Left hindlimb (tissue), 1 donor: Measurements from ENCODE around the gene CEP85L.
A peak's percentile ranks its signal among the peaks of the same experiment; 100 is the strongest.

ENCODE experiments used
- DNase-seq: peaks from one replicate; pipeline ENCODE4 v3.0.0-alpha.2; 2018

Gene CEP85L

DNA sequence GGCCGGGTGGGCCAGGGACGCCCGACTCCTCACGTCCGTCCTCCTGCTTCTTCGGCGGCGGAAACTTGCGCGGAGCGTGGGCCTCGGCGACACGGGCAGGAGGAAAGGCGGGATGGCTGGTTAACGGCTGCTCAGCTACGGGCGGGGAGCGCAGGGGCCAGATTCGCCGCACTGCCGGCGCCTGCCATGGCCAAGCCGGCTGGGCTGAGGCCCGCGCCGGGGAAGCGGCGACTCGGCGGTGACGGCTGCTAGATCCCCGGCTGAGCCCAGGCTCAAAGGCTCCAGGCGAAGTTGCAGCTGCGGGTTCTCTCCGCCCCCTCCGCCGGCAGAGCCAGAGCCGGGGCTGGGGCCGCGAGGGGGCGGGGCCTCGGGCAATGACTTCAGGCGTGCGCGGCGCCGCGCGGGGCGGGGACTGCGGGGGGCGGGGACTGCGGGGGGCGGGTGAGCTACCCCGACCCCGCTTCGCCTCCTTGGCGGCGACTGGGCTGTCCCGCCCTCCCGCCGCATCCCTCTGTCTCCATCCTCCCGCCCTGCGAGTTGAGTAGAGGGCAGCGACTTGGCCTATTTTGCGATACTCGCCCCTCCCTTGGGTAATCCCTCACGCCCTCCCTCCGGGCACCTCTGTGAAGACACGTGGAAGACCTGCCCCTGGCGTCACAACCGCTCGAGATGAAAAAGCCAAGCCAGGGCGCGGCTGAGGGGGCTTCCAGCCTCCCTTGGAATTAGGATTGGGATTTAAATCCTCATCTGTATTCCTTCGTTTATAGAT, at the start of gene CEP85L:
Gene CEP85L (minus strand): TSS at position 310 of the 769 bp plus-strand sequence. CDS start 322 bp downstream, outside the sequence.
- peak; percentile 95 for DNase-seq

DNA sequence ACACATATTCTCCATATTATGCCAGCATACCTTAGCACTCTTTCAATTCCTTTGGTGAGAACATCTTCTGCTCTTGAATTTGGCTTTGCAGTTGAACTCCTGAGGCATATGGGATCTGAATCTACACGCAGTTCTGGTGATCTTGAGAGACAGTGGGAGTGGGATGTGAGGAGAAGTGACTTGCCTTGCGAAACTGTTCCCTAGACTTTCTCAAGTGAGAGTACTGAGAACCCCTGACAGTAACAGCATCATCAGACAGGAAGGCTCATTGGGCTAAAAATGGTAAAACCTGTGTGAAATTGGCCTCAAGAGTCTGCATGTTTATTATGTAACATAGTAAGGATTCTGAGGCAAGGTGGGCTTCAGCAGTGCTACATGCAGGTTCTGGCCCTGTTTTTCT, 49.1 kb upstream of the CEP85L start:
- DNase-seq = no peak

DNA sequence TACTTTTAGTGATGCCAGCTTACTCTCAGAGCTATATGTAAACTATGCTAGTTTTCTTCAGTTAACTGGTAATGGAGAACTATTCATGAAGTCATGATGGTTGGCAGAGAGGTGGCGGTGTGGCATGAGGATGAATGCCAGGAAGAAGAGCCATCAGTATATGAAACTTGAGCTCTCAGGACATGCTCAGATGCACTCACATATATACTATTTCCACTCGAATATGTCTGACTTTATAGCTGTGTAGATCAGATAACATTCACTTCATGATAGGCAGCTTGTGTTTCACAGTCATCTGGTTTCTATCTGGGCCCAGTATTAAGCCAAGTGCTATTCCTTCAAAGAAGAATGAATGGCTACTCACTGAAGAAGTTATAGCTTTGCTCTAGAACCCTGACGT, 46.2 kb upstream of the CEP85L start:
- no peak for DNase-seq

DNA sequence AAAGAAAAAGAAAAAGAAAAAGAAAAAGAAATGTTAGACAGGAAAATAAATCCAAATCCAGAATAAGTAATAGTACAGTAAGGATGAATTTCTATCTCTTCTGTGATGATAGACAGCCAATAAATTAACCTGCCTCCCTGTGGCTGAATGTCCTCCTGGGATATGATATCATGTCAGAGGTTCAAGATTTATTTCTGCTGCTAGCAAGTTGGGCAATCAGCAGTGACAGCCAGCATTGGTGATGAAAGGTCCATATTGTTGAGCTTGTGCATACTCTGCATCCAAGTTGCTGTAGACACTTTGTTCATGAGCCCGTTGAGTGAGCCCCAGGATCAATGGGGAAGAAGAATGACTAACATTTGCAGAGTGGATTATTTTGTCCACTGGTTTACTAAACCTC, 44.9 kb upstream of the CEP85L start:
- no peak for DNase-seq

DNA sequence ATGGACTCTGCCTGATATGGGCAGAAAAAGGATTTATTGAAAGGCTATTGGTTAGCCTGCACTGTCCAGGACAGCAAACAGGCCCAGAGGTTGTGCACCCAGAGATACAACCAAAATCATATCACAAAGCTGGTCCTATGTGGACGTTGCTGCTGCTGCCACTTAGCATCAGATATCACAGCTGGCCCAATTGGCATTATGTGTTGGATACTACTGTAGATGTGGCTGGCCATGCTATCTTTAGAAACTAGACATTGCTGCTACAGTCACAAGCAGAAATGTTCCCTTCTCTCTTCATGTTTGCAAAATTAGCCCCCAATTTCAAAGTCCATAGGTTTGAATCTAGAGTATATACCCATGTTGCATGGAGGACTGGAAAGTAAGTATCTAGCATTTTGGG, 42.2 kb upstream of the CEP85L start:
- no peak for DNase-seq

DNA sequence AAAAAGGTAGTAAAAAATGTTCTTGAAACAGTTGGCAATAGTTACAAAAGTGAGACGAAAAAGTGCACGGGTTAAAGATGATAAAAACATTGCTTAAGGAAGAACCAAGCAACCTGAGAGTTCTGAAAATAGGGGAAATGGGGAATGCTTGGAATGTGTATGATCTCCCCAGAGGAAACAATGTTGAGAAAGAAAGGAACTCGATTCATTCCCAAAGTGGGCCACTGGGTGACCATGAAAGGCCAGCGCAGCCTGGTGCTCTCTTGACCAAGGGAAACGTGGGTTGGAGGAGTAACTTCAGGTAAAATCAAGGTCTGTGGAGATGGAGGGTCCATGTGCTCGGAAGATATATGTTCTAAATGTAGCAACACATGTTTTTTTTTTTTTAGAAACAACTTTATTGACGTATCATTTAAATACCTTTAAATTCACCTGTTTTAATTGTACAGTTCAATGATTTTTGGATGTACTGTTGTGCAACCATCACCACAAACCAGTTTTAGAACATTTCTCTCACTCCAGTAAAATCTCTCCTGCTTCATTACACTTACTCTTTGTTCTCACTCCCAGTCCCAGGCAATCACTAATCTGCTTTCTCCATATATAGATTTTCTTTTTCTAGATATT, 34.5 kb upstream of the CEP85L start:
- DNase-seq = no peak

DNA sequence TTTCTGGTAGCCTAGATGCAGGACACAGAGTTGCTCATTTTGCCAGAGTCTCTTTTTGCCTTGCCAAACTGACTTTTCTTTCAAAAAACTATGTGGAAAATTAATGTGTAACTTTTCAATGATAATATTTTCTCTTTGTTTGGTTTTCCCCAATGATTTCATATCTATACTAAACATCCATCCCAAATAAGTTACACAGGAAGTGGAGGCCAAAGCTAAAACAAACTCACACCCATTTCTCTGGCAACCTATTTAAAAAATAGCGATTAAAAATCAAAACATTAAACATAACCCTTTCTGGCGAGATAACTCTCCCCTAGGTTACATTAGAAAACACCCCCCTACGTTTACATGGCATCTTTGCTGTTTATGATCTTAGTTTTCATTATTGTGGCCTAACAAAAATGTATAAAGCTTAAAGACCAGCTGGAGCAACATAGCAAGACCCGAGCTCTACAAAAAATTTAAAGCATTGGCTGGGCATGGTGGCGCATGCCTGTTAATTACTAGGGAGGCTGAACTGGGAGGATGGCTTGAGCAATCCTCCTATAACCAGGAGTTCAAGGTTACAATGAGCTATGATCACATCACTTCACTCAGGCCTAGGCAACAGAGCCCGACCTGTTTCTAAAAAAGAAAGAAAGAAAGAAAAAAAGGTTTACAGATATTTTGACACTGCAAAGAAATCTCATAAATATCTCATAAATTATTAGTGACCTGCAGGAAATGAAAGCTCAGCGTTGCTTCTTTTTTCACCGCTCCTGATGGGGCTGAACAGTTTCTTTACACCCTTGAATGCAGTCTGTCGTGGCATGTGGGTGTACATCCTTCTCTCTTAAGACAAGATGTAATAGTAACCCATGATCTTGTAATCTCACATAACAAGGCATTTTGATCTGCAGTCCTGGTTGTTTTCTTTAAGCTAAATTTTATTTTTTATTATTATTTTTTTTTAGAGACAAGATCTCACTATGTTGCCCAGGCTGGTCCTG, 32.8 kb upstream of the CEP85L start:
- DNase-seq = no peak

DNA sequence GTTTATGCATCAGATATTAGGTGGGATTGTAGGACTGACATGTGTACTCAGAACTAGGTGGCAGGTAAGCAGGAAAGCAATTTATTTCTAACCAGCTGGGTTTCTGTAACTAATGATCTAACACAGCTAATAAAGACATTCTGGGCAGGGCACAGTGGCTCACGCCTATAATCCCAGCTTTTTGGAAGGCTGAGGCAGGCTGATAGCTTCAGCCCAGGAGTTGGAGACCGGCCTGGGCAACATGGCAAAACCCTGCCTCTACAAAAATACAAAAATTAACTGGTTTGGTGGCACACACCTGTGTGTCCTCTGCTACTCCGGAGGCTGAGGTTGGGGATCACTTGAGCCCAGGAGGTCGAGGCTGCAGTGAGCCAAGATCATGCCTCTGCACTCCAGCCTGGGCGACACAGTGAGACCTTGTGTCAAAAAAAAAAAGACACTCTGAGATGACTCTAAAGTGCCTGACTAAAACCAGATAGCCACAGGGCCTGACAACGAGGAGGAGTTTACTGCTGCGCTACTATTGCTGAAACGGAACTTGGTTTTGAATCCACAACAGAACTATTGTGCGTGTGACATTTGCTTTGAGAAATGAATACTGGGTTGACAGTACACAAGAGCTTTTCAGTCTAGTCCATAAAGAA, 29.2 kb upstream of the CEP85L start:
- no peak for DNase-seq

DNA sequence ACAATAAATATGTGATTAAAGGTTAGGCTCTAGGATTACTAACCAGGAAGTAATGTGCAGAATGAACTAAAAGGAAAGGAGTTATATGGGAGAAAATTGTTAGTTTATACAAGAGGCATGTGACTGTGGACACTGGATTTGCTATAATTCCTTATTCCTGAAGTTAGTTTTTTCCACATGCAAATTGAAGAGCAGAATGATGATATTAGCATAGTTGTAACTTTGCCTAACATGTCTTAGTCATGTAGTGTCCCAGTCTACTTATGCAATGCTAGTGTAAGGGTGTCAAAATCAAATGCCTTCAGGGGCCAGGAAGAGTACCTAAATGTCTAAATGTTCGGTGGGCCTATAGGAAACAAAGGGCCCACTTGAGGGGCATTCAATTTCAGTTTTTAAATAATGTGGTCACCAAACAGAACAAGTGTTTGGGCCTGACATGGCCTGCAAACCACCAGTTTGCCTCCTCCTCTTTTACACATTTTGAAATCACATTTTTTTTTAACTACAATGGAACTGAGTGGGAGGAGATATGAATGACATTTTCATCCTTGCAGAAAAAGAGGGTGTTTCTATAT, 28.0 kb upstream of the CEP85L start:
- no peak for DNase-seq

DNA sequence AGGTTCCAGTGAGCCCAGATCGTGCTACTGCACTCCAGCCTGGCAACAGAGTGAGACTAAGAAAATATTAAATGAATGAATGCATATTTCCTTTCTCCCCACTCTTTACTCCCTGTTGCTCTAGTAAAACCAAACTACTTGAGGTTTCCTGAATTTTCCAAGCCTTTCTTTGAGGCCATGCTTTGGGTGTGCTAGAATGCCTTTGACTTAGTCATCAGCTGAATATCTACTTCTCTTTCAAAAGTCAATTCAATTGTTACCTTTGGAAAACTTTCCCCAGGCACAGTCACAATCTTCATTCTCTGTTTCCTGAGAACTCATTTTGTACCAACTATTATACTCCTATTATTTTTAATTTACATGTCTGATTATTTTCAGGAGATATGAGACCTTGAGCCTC, 27.5 kb upstream of the CEP85L start:
- no peak for DNase-seq

DNA sequence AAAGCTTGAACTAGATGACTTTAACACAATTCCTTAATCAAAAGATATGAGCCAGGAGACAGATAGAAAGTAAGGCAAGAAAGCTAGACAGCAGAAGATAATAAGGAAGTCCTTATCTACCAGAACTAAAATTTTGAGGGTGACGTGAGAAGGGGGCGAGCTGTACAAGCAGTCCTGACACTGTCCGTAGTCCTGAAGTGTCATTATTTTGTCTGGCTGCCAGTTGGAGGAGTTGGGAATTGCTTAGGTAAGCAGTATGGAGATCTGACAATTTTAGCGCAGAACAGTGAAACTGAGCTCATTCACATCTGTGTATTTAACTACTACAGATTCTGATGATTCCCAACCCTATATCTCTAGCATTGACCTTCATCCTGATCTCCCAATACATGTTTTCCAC, 25.8 kb upstream of the CEP85L start:
- DNase-seq = no peak

DNA sequence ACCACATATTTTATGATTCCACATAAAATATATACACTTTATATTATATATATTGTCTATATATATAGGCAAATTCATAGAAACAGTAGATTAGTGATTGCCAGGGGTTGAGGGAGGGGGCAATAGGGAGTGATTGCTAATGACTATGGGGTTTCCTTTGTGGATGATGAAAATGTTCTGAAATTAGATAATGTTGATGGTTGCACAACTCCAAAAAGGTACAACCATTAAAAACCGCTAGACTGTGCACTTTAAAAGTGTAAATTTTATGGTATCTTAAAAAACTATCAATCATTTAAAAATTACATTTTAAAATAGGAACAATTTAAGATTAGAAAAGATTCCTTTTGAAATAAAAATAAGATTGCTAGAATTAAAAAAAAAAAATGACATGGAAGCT, 23.8 kb upstream of the CEP85L start:
- no peak for DNase-seq

DNA sequence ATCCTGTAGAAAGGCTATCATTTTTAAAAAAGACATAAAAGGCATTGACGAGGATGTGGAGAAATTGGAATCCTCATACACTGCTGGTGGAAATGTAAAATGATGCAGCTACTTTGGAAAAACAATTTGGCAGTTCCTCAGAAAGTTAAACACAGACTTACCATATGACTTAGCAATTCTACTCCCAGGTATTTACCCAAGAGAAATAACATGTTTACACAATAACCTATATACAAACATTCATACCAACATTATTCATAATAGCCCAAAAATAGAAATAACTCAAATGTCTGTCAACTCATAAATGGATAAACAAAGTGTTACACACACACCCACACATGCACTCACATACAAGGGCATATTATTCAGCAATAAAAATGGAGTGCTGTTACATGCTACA, 23.4 kb upstream of the CEP85L start:
- no peak for DNase-seq

DNA sequence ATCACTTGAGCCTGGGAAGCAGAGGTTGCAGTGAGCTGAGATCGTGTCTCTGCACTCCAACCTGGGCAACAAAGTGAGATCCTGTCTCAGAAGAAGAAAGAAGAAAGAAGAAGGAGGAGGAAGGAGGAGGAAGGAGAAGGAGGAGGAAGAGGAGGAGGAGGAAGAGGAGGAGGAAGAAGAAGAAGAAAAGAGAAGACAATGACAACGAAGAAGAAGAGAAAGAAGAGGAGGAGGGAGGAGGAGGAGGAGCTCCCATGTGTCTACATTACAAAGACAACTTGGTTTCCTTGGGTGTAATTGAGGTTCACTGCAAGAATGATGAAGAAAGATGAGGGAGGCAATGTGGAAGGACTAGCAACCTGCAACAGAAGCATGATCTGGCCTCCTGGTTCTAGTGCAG, 21.3 kb upstream of the CEP85L start:
- DNase-seq = no peak

DNA sequence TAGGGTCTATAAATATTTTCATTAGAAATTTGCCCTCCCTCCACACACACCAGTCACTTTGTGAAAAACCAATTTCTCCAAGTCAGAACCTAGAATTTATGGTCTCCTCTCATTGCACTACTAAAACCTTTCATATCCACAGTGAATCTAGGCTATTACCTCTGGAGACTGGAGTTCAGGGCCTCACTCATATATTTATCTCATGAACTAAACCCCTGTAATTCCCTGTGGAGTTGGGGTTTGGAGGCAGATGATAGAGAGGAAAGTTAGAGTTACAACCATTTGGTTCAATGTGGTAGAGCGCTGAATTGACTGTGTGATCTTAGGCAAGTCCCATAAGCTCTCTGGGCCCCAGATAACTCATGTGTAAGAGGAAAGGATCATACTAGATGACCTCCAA, 18.2 kb upstream of the CEP85L start:
- DNase-seq = no peak

DNA sequence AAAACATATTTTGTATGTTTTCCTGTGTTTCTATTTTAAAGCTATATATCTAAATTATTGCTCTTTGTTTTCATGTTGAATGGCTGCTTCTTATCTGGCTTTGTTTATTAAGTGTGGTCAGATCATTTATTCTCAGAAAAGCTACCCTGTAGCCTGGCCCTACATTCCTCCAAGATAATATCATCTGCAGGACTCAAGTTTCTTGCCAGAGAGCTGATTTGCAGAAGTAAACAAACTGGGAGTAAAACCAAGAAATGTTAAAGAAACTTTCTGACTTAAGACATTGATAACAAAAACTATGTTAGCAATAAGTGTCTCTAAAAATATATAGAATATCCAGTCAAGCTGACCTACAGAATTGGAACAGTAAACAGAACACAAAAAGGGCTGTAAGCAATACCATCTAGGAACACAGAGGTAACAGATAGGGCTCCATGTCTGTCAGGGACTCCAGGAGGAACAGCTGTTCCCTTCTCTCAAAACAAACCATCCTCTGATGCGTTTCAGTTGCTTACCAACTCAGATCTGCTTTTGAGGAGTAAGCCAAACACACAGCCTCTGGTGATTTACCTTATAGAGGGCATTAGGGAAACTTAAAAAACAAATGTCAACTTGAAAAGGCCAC, 17.5 kb upstream of the CEP85L start:
- no peak for DNase-seq

DNA sequence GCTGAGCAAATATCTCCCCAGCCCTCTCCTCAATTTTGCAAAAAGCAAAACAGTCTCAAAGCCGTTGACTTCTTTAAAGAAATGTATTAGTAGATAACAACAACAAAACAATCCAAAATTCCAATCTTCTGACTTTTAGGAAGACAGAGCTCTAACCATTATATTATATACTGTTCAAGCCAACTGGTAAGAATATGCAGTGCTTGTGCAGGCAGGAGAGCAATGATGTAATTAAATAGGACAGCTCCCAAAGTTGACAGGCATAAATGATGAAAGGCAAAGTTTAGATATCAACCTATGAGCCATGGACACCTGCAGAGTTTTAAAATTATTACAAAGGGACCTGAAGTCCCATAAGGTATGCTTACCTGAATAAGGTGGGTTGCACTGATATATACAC, 16.6 kb upstream of the CEP85L start:
- no peak for DNase-seq

DNA sequence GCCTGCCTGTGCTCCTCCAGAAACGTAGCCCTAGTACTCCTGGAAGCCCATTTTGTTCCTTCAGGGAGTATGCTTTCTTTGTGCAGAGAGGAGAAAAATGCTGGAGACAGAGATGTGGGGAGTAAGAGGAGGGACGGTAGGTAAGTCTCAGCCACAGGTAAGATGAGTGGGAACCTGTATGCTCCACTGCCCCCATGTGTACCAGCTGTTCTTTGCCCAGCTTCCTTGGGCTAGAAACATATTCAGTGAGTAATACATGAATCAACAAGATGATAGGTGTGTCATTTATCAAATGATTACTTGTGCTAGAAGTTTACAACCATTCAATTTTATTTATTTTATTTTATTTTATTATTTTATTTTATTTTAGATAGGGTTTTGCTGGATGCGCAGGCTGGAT, 13.6 kb upstream of the CEP85L start:
- no peak for DNase-seq

DNA sequence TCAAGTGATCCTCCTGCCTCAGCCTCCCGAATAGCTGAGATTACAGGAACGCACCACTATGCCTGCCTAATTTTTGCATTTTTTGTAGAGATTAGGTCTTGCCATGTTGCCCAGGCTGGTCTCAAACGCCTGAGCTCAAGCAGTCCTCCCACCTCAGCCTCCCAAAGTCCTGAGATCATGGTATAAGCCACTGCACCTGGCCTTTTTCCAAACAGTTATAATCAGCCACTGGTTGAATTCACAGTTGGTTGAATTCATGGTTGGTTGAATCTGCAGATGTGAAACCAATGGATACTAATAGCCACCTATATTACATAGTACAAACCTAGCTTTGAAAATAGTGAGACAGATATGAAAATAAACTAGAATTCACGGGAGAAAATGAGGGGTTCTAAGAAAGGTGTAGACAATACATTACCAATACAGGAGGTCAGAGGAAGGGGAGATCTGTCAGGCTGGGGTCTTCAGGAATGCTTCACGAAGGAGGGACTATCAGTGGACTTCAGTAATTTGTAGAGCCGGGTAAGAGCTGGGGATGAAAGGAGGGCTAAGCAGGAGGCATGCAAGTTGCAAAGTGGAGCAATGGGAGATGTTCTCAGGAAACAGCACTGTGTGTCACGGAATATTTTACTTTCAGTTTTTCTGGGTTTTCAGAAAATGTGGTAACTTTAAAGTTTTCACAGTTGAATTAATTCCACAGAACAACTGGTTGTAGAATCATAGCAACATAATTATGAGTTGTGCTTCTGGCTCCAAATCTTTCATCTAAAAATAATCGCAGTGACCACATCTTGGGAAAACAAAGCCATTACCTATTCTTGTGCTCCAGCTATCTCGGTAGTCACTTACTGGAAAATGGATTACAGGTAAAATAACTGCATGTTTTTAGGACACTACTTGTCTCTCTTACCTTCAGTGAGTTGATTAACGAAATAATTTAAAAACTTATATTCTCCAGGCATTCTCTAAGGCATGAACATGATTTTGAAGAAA, 12.9 kb upstream of the CEP85L start:
- DNase-seq = no peak

DNA sequence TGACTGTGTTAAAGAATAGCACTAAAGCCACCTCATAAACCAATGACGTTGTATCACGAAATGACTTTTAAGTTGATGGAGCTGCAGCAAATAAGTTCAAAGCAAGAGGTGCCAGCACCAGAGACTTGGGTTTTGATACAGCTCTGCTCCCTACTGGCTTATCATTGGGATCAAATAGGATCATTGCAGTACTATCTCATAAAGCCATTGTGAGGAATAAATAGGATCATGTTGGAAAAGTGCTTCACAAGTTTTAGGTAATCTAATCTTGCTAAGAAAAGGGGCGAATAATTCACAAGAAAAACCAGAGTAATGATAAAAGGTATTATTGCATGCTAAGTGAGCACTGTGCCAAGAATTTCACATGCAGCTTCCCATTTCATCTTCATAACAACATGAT, 10.4 kb upstream of the CEP85L start:
- DNase-seq = no peak

DNA sequence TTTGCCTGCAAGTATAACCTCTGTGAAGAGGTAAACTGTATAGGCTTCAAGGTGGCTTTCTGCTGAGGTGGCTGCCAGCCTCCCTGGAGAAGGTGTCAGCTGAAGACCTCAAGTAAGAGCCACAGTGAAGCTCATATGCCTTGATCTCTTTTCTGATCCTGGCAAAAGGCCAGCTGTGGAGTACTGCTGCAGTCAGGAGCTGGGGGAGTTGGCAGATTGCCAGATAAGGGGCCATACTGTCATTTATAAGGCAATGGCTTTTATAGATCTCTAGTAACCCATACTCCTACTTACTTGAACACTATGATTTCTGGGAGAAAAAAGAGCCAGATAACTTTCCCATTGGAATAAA, 8.8 kb upstream of the CEP85L start:
- DNase-seq = no peak
